MM.1S (cell line): ENCODE data around the gene MAPKAP1.

Source experiments
- DNase-seq: peaks from one replicate; pipeline ENCODE4 v3.0.0-alpha.2; 2015
- H2AFZ ChIP-seq: fragments of 300-600 bp; sonication (generic); 2 replicates; pipeline ENCODE4 v1.6.0; 2016; ENCODE audit warnings: antibody characterized with exemption, low read length
- H3F3A ChIP-seq: fragments of 300-600 bp; sonication (generic); 2 replicates; pipeline ENCODE4 v1.6.1; 2016; ENCODE audit warnings: mild to moderate bottlenecking, antibody characterized with exemption, low read length, moderate library complexity, mixed read lengths; ENCODE audit not compliant: insufficient read depth
- H3K27ac ChIP-seq: fragments of 300-600 bp; sonication (generic); 2 replicates; pipeline ENCODE4 v1.5.1; 2016; ENCODE audit warnings: mild to moderate bottlenecking, low read length
- H3K27me3 ChIP-seq: fragments of 300-600 bp; sonication (generic); replicated peaks from 2 replicates; pipeline ENCODE4 v1.6.0; 2016; ENCODE audit warnings: low read length; ENCODE audit not compliant: insufficient read depth
- H3K36me3 ChIP-seq: fragments of 300-600 bp; sonication (generic); replicated peaks from 2 replicates; pipeline ENCODE4 v1.6.1; 2016; ENCODE audit warnings: mild to moderate bottlenecking, low read length, mixed read lengths; ENCODE audit not compliant: insufficient read depth
- H3K4me1 ChIP-seq: fragments of 300-600 bp; sonication (generic); 2 replicates; pipeline ENCODE4 v1.6.1; 2016; ENCODE audit warnings: low read length, mixed read lengths
- H3K4me2 ChIP-seq: fragments of 300-600 bp; sonication (generic); 2 replicates; pipeline ENCODE4 v1.6.0; 2016; ENCODE audit warnings: low read depth, low read length
- H3K4me3 ChIP-seq: fragments of 300-600 bp; sonication (generic); 2 replicates; pipeline ENCODE4 v1.5.1; 2016; ENCODE audit warnings: low read length, mixed read lengths
- H3K79me2 ChIP-seq: fragments of 300-600 bp; sonication (generic); 2 replicates; pipeline ENCODE4 v1.6.1; 2016; ENCODE audit warnings: mixed run types, low read length, mixed read lengths
- H3K9ac ChIP-seq: fragments of 300-600 bp; sonication (generic); 2 replicates; pipeline ENCODE4 v1.6.1; 2016; ENCODE audit warnings: low read length, mixed read lengths
- H3K9me2 ChIP-seq: fragments of 300-600 bp; sonication (generic); replicated peaks from 2 replicates; pipeline ENCODE4 v1.6.1; 2016; ENCODE audit warnings: mild to moderate bottlenecking, low read length, mixed read lengths; ENCODE audit not compliant: insufficient read depth
- H3K9me3 ChIP-seq: fragments of 300-600 bp; sonication (generic); replicated peaks from 2 replicates; pipeline ENCODE4 v1.6.1; 2016; ENCODE audit warnings: mild to moderate bottlenecking, low read length, mixed read lengths; ENCODE audit not compliant: insufficient read depth
- H4K20me1 ChIP-seq: fragments of 300-600 bp; sonication (generic); 2 replicates; pipeline ENCODE4 v1.6.1; 2016; ENCODE audit warnings: mild to moderate bottlenecking, low read length, moderate library complexity, mixed read lengths; ENCODE audit not compliant: insufficient read depth
- EZH2 ChIP-seq: fragments of 300-600 bp; sonication (generic); optimal IDR thresholded peaks from 2 replicates; pipeline ENCODE3; 2017; ENCODE audit warnings: low read depth, mild to moderate bottlenecking, antibody characterized with exemption, low read length, mixed read lengths
- EZH2phosphoT487 ChIP-seq: fragments of 300-600 bp; sonication (generic); IDR thresholded peaks from 2 replicates; pipeline ENCODE4 v1.6.1; 2018; ENCODE audit warnings: antibody characterized with exemption, low read length
- TF ChIP-seq, protein P1 (sequence below): fragments of 300-600 bp; sonication (generic); IDR thresholded peaks from 2 replicates; pipeline ENCODE4 v1.5.1; 2016; ENCODE audit warnings: antibody characterized with exemption, low read length, mixed read lengths

MAPKAP1 gene

DNA sequence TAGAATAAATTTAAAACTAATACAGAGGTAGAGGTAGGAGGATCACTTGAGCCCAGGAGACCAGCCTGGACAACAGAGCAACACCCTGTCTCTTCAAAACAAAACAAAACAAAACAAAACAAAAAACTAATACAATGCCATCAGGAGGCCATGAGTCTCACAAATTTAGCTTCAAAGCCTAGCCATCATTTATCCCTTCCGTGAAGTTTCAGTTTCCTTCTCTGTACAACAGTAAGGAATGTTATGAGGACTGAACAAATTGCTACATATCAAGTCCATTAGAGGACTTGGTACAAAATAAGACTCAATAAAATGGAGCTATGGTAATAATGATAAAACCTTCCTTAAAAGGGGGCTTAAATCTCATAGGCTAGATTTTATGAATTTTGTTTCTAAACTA, 60.8 kb downstream of the MAPKAP1 start:
- Histone ChIP-seq H3K79me2 (peaks cover 28% of the 10 kb centered on the region), H3K9ac (no peak overlapping the region; the same call in 1 of the 2 replicates), H3K4me3 (peak overlapping the region; percentile 30), H3K4me1 (peaks cover 17% of the 10 kb centered on the region), H4K20me1 (peaks cover 35% of the 10 kb centered on the region), H3K36me3 (no peaks in the 10 kb centered on the region), H2AFZ (no peak overlapping the region), H3K27me3 (peaks cover 33% of the 10 kb centered on the region), H3K9me2 (no peaks in the 10 kb centered on the region), H3K27ac (peak overlapping the region; percentile 47; the same call in 1 of the 2 replicates), H3K9me3 (no peaks in the 10 kb centered on the region), H3F3A (peaks cover 19% of the 10 kb centered on the region), H3K4me2 (peak overlapping the region; percentile 82)
- TF ChIP-seq, protein P1, sequence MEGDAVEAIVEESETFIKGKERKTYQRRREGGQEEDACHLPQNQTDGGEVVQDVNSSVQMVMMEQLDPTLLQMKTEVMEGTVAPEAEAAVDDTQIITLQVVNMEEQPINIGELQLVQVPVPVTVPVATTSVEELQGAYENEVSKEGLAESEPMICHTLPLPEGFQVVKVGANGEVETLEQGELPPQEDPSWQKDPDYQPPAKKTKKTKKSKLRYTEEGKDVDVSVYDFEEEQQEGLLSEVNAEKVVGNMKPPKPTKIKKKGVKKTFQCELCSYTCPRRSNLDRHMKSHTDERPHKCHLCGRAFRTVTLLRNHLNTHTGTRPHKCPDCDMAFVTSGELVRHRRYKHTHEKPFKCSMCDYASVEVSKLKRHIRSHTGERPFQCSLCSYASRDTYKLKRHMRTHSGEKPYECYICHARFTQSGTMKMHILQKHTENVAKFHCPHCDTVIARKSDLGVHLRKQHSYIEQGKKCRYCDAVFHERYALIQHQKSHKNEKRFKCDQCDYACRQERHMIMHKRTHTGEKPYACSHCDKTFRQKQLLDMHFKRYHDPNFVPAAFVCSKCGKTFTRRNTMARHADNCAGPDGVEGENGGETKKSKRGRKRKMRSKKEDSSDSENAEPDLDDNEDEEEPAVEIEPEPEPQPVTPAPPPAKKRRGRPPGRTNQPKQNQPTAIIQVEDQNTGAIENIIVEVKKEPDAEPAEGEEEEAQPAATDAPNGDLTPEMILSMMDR, result no peak
- no peak for TF ChIP-seq EZH2phosphoT487
- TF ChIP-seq EZH2, result no peak
- DNase-seq, result no peak

DNA sequence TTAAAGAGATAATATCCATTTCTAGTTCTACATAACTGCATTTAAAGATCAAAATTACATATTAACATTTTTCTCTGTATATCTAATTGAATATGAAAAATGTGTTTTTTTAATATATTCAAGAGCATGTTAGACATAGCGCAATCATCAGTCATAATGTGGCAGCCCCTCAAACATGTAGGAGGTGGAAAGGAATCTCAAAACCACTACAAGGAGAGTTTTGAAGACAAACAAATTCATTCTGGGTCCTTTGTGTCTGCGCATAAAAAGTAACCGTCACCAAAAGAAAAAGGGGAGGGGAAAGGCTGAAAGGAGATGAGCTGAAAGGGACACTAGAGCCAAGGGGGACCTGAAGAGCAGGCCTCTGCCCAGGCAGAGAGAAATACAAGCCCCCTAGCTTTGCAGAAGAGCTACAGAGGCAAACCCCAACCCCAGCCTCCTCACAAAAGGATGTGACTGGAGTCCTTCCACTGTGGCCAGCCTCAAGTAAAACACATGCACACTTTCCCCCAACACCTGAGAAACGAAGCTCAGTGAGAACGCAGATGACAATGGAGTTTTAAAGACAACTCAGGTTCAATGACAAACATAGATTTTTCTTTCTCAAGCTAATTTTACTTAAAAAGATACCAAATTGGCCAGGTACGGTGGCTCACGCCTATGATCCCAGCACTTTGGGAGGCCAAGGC, 62.0 kb downstream of the MAPKAP1 start:
- H4K20me1 ChIP-seq, result peaks cover 40% of the 10 kb centered on the region
- no peak overlapping the region for H3K9ac ChIP-seq
- no peak overlapping the region for H3K4me2 ChIP-seq
- H3K9me3 ChIP-seq, result no peaks in the 10 kb centered on the region
- H3K36me3 ChIP-seq, result no peaks in the 10 kb centered on the region
- H3F3A ChIP-seq, result peaks cover 19% of the 10 kb centered on the region
- no peak overlapping the region for H3K4me3 ChIP-seq
- no peak overlapping the region for H3K27ac ChIP-seq
- no peak overlapping the region for H2AFZ ChIP-seq
- H3K9me2 ChIP-seq, result no peaks in the 10 kb centered on the region
- TF ChIP-seq, protein P1, result no peak
- no peak for TF ChIP-seq EZH2phosphoT487
- TF ChIP-seq EZH2, result no peak
- peaks cover 17% of the 10 kb centered on the region for H3K4me1 ChIP-seq
- DNase-seq, result no peak
- H3K27me3 ChIP-seq, result peaks cover 33% of the 10 kb centered on the region
- peaks cover 33% of the 10 kb centered on the region for H3K79me2 ChIP-seq

DNA sequence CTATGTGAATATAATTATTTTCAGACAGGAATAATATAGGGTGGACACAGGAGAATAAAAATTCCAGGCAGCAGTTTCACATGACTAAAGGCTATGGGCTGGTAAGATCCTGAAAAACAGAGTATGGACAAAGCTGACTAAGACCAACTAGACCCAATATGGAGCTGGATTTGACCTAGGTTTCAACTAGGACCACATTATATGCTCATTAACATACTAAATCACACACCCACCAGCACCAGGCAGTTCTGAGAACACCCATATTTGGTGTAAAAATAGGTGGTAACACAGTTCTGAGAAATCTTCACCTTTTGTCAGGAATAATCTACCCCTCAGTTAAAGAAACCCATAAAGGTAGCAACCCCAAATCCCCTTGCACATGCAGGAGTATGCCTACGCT, 64.7 kb downstream of the MAPKAP1 start:
- H3K27me3 ChIP-seq, result peaks cover 16% of the 10 kb centered on the region; the same call in 1 of the 2 replicates
- H3K4me2 ChIP-seq, result no peak overlapping the region
- peaks cover 30% of the 10 kb centered on the region for H4K20me1 ChIP-seq
- H3K36me3 ChIP-seq, result no peaks in the 10 kb centered on the region
- H3K79me2 ChIP-seq, result peaks cover 27% of the 10 kb centered on the region
- H3K9me3 ChIP-seq, result no peaks in the 10 kb centered on the region
- H3K4me3 ChIP-seq, result no peak overlapping the region
- H3K9ac ChIP-seq, result no peak overlapping the region
- no peak for DNase-seq
- TF ChIP-seq, protein P1, result no peak
- TF ChIP-seq EZH2phosphoT487 (no peak), EZH2 (no peak)
- H3K9me2 ChIP-seq, result no peaks in the 10 kb centered on the region
- H3F3A ChIP-seq, result peaks cover 17% of the 10 kb centered on the region
- no peak overlapping the region for H2AFZ ChIP-seq
- no peak overlapping the region for H3K27ac ChIP-seq
- peaks cover 19% of the 10 kb centered on the region for H3K4me1 ChIP-seq
